Measurements from ENCODE around the gene SCAPER.

- TF ChIP-seq CTCF (IDR thresholded peaks at IDR 0.05 in 8 of 11, conservative IDR thresholded peaks at IDR 0.05 in 3 of 11): no peak
- no peak for TF ChIP-seq POLR2A (IDR thresholded peaks at IDR 0.05)
- no peak for TF ChIP-seq POLR2AphosphoS5 (IDR thresholded peaks at IDR 0.05)
These were observed 422.1 kb downstream of the SCAPER start for GRCh38 chr15:76483018-76483417.
